Measurements from ENCODE around the gene ARV1.
"Not testable (repeated sequence)": the region's sequence is repeated elsewhere in the genome, so short reads cannot be mapped to it uniquely, and the experiment has no call there.

Gene ARV1

GRCh38 chr1:230976825-230977747 is 1.8 kb upstream of the ARV1 start:
- DNase-seq, result no peak

GRCh38 chr1:230977761-230978490 is 968 bp upstream of the ARV1 start:
- no peak for DNase-seq

- DNase-seq, result no peak
These were observed 459 bp downstream of the ARV1 start for GRCh38 chr1:230979389-230979716.

GRCh38 chr1:230979952-230980351 is 1.1 kb downstream of the ARV1 start:
- DNase-seq, result no peak

- DNase-seq, result no peak
These were observed 3.8 kb downstream of the ARV1 start for GRCh38 chr1:230982696-230983095.

- no peak for DNase-seq
These were observed 4.9 kb downstream of the ARV1 start for GRCh38 chr1:230983811-230984210.

GRCh38 chr1:230984622-230985515 is 6.0 kb downstream of the ARV1 start:
- DNase-seq, result not testable (repeated sequence)

- DNase-seq, result no peak
These were observed 6.8 kb downstream of the ARV1 start for GRCh38 chr1:230985711-230986110.

- DNase-seq, result no peak
These were observed 8.1 kb downstream of the ARV1 start for GRCh38 chr1:230986976-230987375.

- DNase-seq, result no peak
These were observed 8.6 kb downstream of the ARV1 start for GRCh38 chr1:230987448-230987847.

GRCh38 chr1:230992100-230992774 is 13.3 kb downstream of the ARV1 start:
- no peak for DNase-seq

- no peak for DNase-seq
These were observed 16.0 kb downstream of the ARV1 start for GRCh38 chr1:230994860-230995259.

GRCh38 chr1:231000201-231000600 is 21.3 kb downstream of the ARV1 start:
- DNase-seq, result no peak

- no peak for DNase-seq
These were observed 21.7 kb downstream of the ARV1 start for GRCh38 chr1:231000639-231001038.

GRCh38 chr1:231001892-231002291 is 23.0 kb downstream of the ARV1 start:
- no peak for DNase-seq

- not testable (repeated sequence) for DNase-seq
These were observed 28.6 kb downstream of the ARV1 start for GRCh38 chr1:231007535-231007934.

GRCh38 chr1:231011360-231011759 is 32.5 kb downstream of the ARV1 start:
- DNase-seq, result no peak

- no peak for DNase-seq
These were observed 33.1 kb downstream of the ARV1 start for GRCh38 chr1:231011963-231012362.

GRCh38 chr1:231013391-231014015 is 34.6 kb downstream of the ARV1 start:
- DNase-seq, result no peak

GRCh38 chr1:231016234-231016633 is 37.3 kb downstream of the ARV1 start:
- no peak for DNase-seq

GRCh38 chr1:231016966-231017365 is 38.1 kb downstream of the ARV1 start:
- no peak for DNase-seq

- DNase-seq, result no peak
These were observed 40.8 kb downstream of the ARV1 start for GRCh38 chr1:231019711-231020110.

Data from effector CD8-positive, alpha-beta T cell (primary cell).